Osteoblast (primary cell): ENCODE data around the gene THBS1. TPM values are rescaled to one million over a fixed set of nuclear protein-coding genes. Genes with fewer than 3 reads are reported as not detected.
A peak's percentile ranks its signal among the peaks of the same experiment; 100 is the strongest.

Experiments used
- DNase-seq: peaks from one replicate; pipeline ENCODE4 v3.0.0; 2011; ENCODE audit warnings: low spot score, mixed read lengths; ENCODE audit not compliant: insufficient read length; ENCODE audit errors: missing footprints
- H2AFZ ChIP-seq: 2 replicates; pipeline ENCODE4 v1.6.0; 2011; ENCODE audit warnings: mild to moderate bottlenecking, low read length
- H3K27ac ChIP-seq: 2 replicates; pipeline ENCODE4 v1.5.1; 2011; ENCODE audit warnings: mild to moderate bottlenecking, low read depth, low read length, moderate library complexity
- H3K27me3 ChIP-seq: 2 replicates; pipeline ENCODE4 v1.6.0; 2012; ENCODE audit warnings: mild to moderate bottlenecking, control low read depth, inconsistent platforms, low read length, moderate library complexity; ENCODE audit not compliant: insufficient read depth
- H3K36me3 ChIP-seq: 2 replicates; pipeline ENCODE4 v1.5.1; 2011; ENCODE audit warnings: mild to moderate bottlenecking, low read length, control low read depth, moderate library complexity; ENCODE audit not compliant: insufficient read depth
- H3K4me1 ChIP-seq: 2 replicates; pipeline ENCODE4 v1.5.1; 2011; ENCODE audit warnings: mild to moderate bottlenecking, low read length, control low read depth, moderate library complexity; ENCODE audit not compliant: insufficient read depth
- H3K4me2 ChIP-seq: 2 replicates; pipeline ENCODE4 v1.6.0; 2011; ENCODE audit warnings: mild to moderate bottlenecking, low read length; ENCODE audit not compliant: insufficient read depth
- H3K4me3 ChIP-seq: fragments of 200-600 bp; sonication (generic); 3 replicates; pipeline ENCODE4 v1.5.1; 2012; ENCODE audit warnings: mild to moderate bottlenecking, low read length, inconsistent platforms; ENCODE audit not compliant: insufficient read depth
- H3K79me2 ChIP-seq: 2 replicates; pipeline ENCODE4 v1.6.0; 2012; ENCODE audit warnings: mild to moderate bottlenecking, low read length, control low read depth, inconsistent platforms; ENCODE audit not compliant: insufficient read depth
- H3K9me3 ChIP-seq: 2 replicates; pipeline ENCODE4 v1.5.1; 2011; ENCODE audit warnings: low read depth, low read length, control low read depth
- H4K20me1 ChIP-seq: 2 replicates; pipeline ENCODE4 v1.6.0; 2012; ENCODE audit warnings: mild to moderate bottlenecking, low read length, control low read depth; ENCODE audit not compliant: insufficient read depth
- CTCF ChIP-seq: IDR thresholded peaks from 2 replicates; pipeline ENCODE4 v1.5.1; 2011; ENCODE audit warnings: mild to moderate bottlenecking, low read depth, low read length, moderate library complexity; ENCODE audit errors: extremely low read depth
- total RNA-seq: library from RNA; depleted of rRNA; stranded (reverse); fragments of >200 nt; gene quantifications from 2 replicates; pipeline ENCODE4 v1.2.3, GENCODE V29; 2012

Gene THBS1
- total RNA-seq, 1 donor, result 8,941 TPM

- H3K27ac ChIP-seq, result peak overlapping the region; percentile 40
- no peaks in the 10 kb centered on the region for H3K27me3 ChIP-seq
- peak overlapping the region; percentile 89 for H3K4me2 ChIP-seq
- H3K4me1 ChIP-seq, result peaks cover 4% of the 10 kb centered on the region
- no peak for TF ChIP-seq CTCF
- no peaks in the 10 kb centered on the region for H3K79me2 ChIP-seq
- no peaks in the 10 kb centered on the region for H3K9me3 ChIP-seq
- peaks cover 100% of the 10 kb centered on the region for H3K36me3 ChIP-seq
- peak overlapping the region; percentile 84 for H3K4me3 ChIP-seq
- peak; percentile 43 for DNase-seq
- H4K20me1 ChIP-seq, result peaks cover 86% of the 10 kb centered on the region
- H2AFZ ChIP-seq, result no peak overlapping the region
These were observed 9.2 kb downstream of the THBS1 start for GRCh38 chr15:39589815-39590644.

- Histone ChIP-seq H3K9me3 (no peaks in the 10 kb centered on the region), H3K79me2 (no peaks in the 10 kb centered on the region), H3K4me1 (peaks cover 4% of the 10 kb centered on the region), H4K20me1 (peaks cover 81% of the 10 kb centered on the region), H3K27ac (peak overlapping the region; percentile 4), H3K4me2 (peak overlapping the region; percentile 35), H2AFZ (no peak overlapping the region), H3K4me3 (peak overlapping the region; percentile 14), H3K27me3 (no peaks in the 10 kb centered on the region), H3K36me3 (peaks cover 100% of the 10 kb centered on the region)
- DNase-seq, result peak; percentile 52
- no peak for TF ChIP-seq CTCF
These were observed 10.4 kb downstream of the THBS1 start for GRCh38 chr15:39591141-39591895.

- DNase-seq, result no peak
- H3K79me2 ChIP-seq, result no peaks in the 10 kb centered on the region
- H4K20me1 ChIP-seq, result peaks cover 77% of the 10 kb centered on the region
- no peaks in the 10 kb centered on the region for H3K9me3 ChIP-seq
- no peaks in the 10 kb centered on the region for H3K27me3 ChIP-seq
- H3K4me1 ChIP-seq, result peaks cover 4% of the 10 kb centered on the region
- H3K36me3 ChIP-seq, result peaks cover 96% of the 10 kb centered on the region
- peak overlapping the region; percentile 4 for H3K27ac ChIP-seq
- H3K4me2 ChIP-seq, result peak overlapping the region; percentile 35
- H2AFZ ChIP-seq, result no peak overlapping the region
- H3K4me3 ChIP-seq, result no peak overlapping the region
- TF ChIP-seq CTCF, result no peak
These were observed 11.0 kb downstream of the THBS1 start for GRCh38 chr15:39591896-39592315.

GRCh38 chr15:39592500-39592899, 11.6 kb downstream of the THBS1 start:
- peak overlapping the region; percentile 27 for H3K4me3 ChIP-seq
- no peak for TF ChIP-seq CTCF
- no peak overlapping the region for H2AFZ ChIP-seq
- H3K4me1 ChIP-seq, result no peaks in the 10 kb centered on the region
- H3K36me3 ChIP-seq, result peaks cover 90% of the 10 kb centered on the region
- H4K20me1 ChIP-seq, result peaks cover 71% of the 10 kb centered on the region
- H3K79me2 ChIP-seq, result no peaks in the 10 kb centered on the region
- H3K27me3 ChIP-seq, result no peaks in the 10 kb centered on the region
- peak; percentile 65 for DNase-seq
- peak overlapping the region; percentile 6 for H3K27ac ChIP-seq
- no peaks in the 10 kb centered on the region for H3K9me3 ChIP-seq
- peak overlapping the region; percentile 49 for H3K4me2 ChIP-seq
